IMR-90 (cell line): Measurements from ENCODE around the gene SLC25A30. TPM values are rescaled to one million over a fixed set of nuclear protein-coding genes. Genes with fewer than 3 reads are reported as not detected.

Source experiments
- ATAC-seq: fragments of 200-7000 bp; cut with Tn5 transposase; 2 replicates; pipeline ENCODE4 v1.9.1; 2020; ENCODE audit warnings: low read depth, mild to moderate bottlenecking, moderate library complexity
- BruUV-seq: library from RNA; stranded (reverse); fragments of 400-500 nt; replicated peaks from 2 replicates; lab custom pipeline; 2021; lab: Mats Ljungman, UMichigan
- CTCF ChIA-PET: fragments of 300-600 bp; formaldehyde crosslinking; extraction: SDS; loops from one replicate; lab custom pipeline; 2021; ENCODE audit warnings: antibody characterized with exemption; lab: Yijun Ruan, JAX
- POLR2A ChIA-PET: fragments of 300-600 bp; sonication (Branson Sonifier 250); formaldehyde crosslinking; loops from one replicate; lab custom pipeline; 2022; ENCODE audit warnings: antibody characterized with exemption; ENCODE audit not compliant: unreplicated experiment; lab: Charles Lee
- DNase-seq: peaks from one replicate; pipeline ENCODE4 v3.0.0; 2013
- H2AFZ ChIP-seq: replicated peaks from 2 replicates; pipeline ENCODE3; 2013; ENCODE audit warnings: low read length, mild to moderate bottlenecking; ENCODE audit not compliant: poor library complexity
- H2AK5ac ChIP-seq: 2 replicates; pipeline ENCODE4 v1.6.1; 2013; ENCODE audit warnings: low read depth, low read length, inconsistent platforms
- H2AK9ac ChIP-seq: replicated peaks from 2 replicates; pipeline ENCODE3; 2013; ENCODE audit warnings: mild to moderate bottlenecking, low read depth, low read length, moderate library complexity; ENCODE audit not compliant: poor library complexity
- H2BK120ac ChIP-seq: 2 replicates; pipeline ENCODE4 v1.6.1; 2013; ENCODE audit warnings: low read depth, low read length, inconsistent platforms
- H2BK15ac ChIP-seq: 3 replicates; pipeline ENCODE4 v1.6.1; 2013; ENCODE audit warnings: low read depth, low read length, inconsistent platforms
- H2BK20ac ChIP-seq: 2 replicates; pipeline ENCODE4 v1.6.1; 2013; ENCODE audit warnings: low read depth, mild to moderate bottlenecking, inconsistent platforms, low read length, moderate library complexity
- H2BK5ac ChIP-seq: 2 replicates; pipeline ENCODE4 v1.6.1; 2013; ENCODE audit warnings: mild to moderate bottlenecking, low read depth, low read length, inconsistent platforms; ENCODE audit not compliant: poor library complexity, severe bottlenecking
- H3K14ac ChIP-seq: replicated peaks from 2 replicates; pipeline ENCODE4 v1.6.1; 2013; ENCODE audit warnings: low read depth, low read length, inconsistent platforms
- H3K18ac ChIP-seq: 2 replicates; pipeline ENCODE4 v1.6.1; 2013; ENCODE audit warnings: low read depth, low read length, control low read depth
- H3K23ac ChIP-seq: 2 replicates; pipeline ENCODE4 v1.6.1; 2013; ENCODE audit warnings: low read depth, low read length, inconsistent platforms
- H3K27ac ChIP-seq: 2 replicates; pipeline ENCODE4 v1.5.1; 2013; ENCODE audit warnings: mild to moderate bottlenecking, control low read depth, low read length; ENCODE audit not compliant: insufficient read depth
- H3K27me3 ChIP-seq: 2 replicates; pipeline ENCODE4 v1.6.1; 2013; ENCODE audit warnings: low read length; ENCODE audit not compliant: control insufficient read depth, insufficient read depth
- H3K36me3 ChIP-seq: 2 replicates; pipeline ENCODE4 v1.6.1; 2013; ENCODE audit warnings: low read length, mixed read lengths; ENCODE audit not compliant: control insufficient read depth, insufficient read depth
- H3K4ac ChIP-seq: 2 replicates; pipeline ENCODE4 v1.6.1; 2013; ENCODE audit warnings: low read depth, low read length, inconsistent platforms
- H3K4me1 ChIP-seq: 2 replicates; pipeline ENCODE4 v1.6.1; 2013; ENCODE audit warnings: low read length, mixed read lengths; ENCODE audit not compliant: control insufficient read depth, insufficient read depth
- H3K4me2 ChIP-seq: 2 replicates; pipeline ENCODE4 v1.6.1; 2013; ENCODE audit warnings: low read depth, mild to moderate bottlenecking, control low read depth, low read length, moderate library complexity
- H3K4me3 ChIP-seq: 2 replicates; pipeline ENCODE4 v1.5.1; 2013; ENCODE audit warnings: low read depth, mild to moderate bottlenecking, control low read depth, low read length, moderate library complexity; ENCODE audit not compliant: insufficient read depth
- H3K56ac ChIP-seq: 2 replicates; pipeline ENCODE4 v1.6.1; 2013; ENCODE audit warnings: low read length, inconsistent platforms; ENCODE audit not compliant: insufficient read depth; ENCODE audit errors: extremely low read depth
- H3K79me1 ChIP-seq, 2 experiments: 2 replicates each; pipeline ENCODE4 v1.6.1; 2013; ENCODE audit warnings: low read length in 2 of 2, inconsistent platforms in 1 of 2, low read depth in 1 of 2
- H3K9ac ChIP-seq: 2 replicates; pipeline ENCODE4 v1.6.1; 2013; ENCODE audit warnings: low read depth, low read length, control low read depth
- H3K9me1 ChIP-seq: 2 replicates; pipeline ENCODE4 v1.6.1; 2013; ENCODE audit warnings: low read length, inconsistent platforms; ENCODE audit not compliant: insufficient read depth
- H3K9me3 ChIP-seq: 2 replicates; pipeline ENCODE4 v1.6.1; 2013; ENCODE audit warnings: low read length; ENCODE audit not compliant: control insufficient read depth, insufficient read depth
- H4K20me1 ChIP-seq: 2 replicates; pipeline ENCODE4 v1.6.1; 2013; ENCODE audit warnings: low read length, inconsistent platforms; ENCODE audit not compliant: insufficient read depth
- H4K5ac ChIP-seq: 2 replicates; pipeline ENCODE4 v1.6.1; 2013; ENCODE audit warnings: mild to moderate bottlenecking, low read depth, low read length, control low read depth
- H4K8ac ChIP-seq, 2 experiments: 2 replicates each; pipeline ENCODE4 v1.6.1; 2013; ENCODE audit warnings: low read depth in 2 of 2, low read length in 2 of 2, control low read depth in 1 of 2, inconsistent platforms in 1 of 2
- H4K91ac ChIP-seq: 2 replicates; pipeline ENCODE4 v1.6.1; 2013; ENCODE audit warnings: low read depth, low read length, inconsistent platforms; ENCODE audit not compliant: insufficient read depth
- BHLHE40 ChIP-seq: fragments of 150-350 bp; IDR thresholded peaks from 2 replicates; pipeline ENCODE4 v1.6.1; 2016; ENCODE audit warnings: mild to moderate bottlenecking, low read depth, low read length
- CEBPB ChIP-seq: IDR thresholded peaks from 2 replicates; pipeline ENCODE4 v1.6.1; 2012; ENCODE audit warnings: low read depth, low read length, improper control_type of control experiment
- WGBS, 2 experiments: methylation state at CpG; one replicate each; pipeline versions ENCODE4 v1.1.5 to v1.1.7; 2013; ENCODE audit warnings: missing lambda C conversion rate in 2 of 2; ENCODE audit not compliant: insufficient read length in 1 of 2; ENCODE audit errors: extremely low coverage in 2 of 2; 5-methylcytosine and 5-hydroxymethylcytosine counted together
- dilution Hi-C: fragments of 300-500 bp; cut with HindIII; formaldehyde crosslinking; loops from one replicate; pipeline ENCODE4 v1.14.3; 2018; ENCODE audit warnings: low sequenced_read_pairs; ENCODE audit not compliant: unreplicated experiment
- in situ Hi-C: fragments of 300-500 bp; cut with MboI; formaldehyde crosslinking; loops from 3 replicates; pipeline ENCODE4 v1.14.3; 2019; ENCODE audit warnings: low sequenced_read_pairs, inconsistent platforms, mixed read lengths
- intact Hi-C: fragments of 100-400 bp; cut with micrococcal nuclease; formaldehyde crosslinking; loops from 2 replicates; pipeline ENCODE4 v1.10.0; 2022
- polyA plus RNA-seq, 3 experiments: library from polyadenylated mRNA; depleted of rRNA; stranded (reverse); fragments of >200 nt; gene quantifications; 2 replicates each; pipeline ENCODE4 v1.2.3, GENCODE V29; 2012; ENCODE audit warnings: low replicate concordance in 1 of 3
- total RNA-seq: library from RNA; depleted of rRNA; stranded (reverse); fragments of >200 nt; gene quantifications from 2 replicates; pipeline ENCODE4 v1.2.3, GENCODE V29; 2012

Gene SLC25A30
- total and polyA plus RNA-seq, 2 of the 4 experiments (the other 2 are of a cell fraction), result 9.9 to 19.4 TPM

DNA sequence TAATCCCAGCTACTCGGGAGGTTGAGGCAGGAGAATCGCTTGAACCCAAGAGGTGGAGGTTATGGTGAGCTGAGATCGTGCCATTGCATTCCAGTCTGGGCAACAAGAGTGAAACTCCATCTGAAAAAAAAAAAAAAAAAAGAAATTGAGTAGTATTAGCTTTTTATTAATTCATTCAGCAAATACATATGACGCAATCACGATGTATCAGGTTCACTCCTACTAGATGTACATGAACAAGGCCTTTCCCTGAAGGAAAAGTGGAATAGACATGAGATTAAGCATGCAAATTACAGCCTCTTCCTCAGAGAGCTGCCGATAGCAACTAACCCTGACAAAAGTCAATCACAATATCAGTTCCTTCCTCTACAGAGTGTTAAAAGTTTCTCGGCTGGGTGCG lies 68.0 kb downstream of the SLC25A30 start:
- Histone ChIP-seq H3K4ac (no peak overlapping the region), H4K8ac (no peak overlapping the region), H2BK5ac (no peak overlapping the region), H3K23ac (no peak overlapping the region), H4K5ac (no peak overlapping the region), H3K4me1 (peaks cover 2% of the 10 kb centered on the region; the same call in 1 of the 2 replicates), H4K20me1 (no peaks in the 10 kb centered on the region), H3K4me3 (no peak overlapping the region), H3K36me3 (peaks cover 33% of the 10 kb centered on the region), H3K4me2 (no peak overlapping the region), H3K56ac (no peak overlapping the region), H4K91ac (no peak overlapping the region), H3K9me1 (no peaks in the 10 kb centered on the region), H3K18ac (no peak overlapping the region), H2BK15ac (no peak overlapping the region), H3K9ac (no peak overlapping the region), H2AFZ (no peak overlapping the region), H3K14ac (no peak overlapping the region), H2BK120ac (no peak overlapping the region), H2BK20ac (no peak overlapping the region), H2AK5ac (no peak overlapping the region), H3K27me3 (no peaks in the 10 kb centered on the region), H3K79me1 (peaks cover 19 to 28% of the 10 kb centered on the region in 2 experiments), H2AK9ac (no peak overlapping the region), H3K27ac (no peak overlapping the region), H3K9me3 (no peaks in the 10 kb centered on the region)
- DNase-seq (no peak), ATAC-seq (no peak)
- WGBS, 2 experiments, result no CpG with 5 or more reads among the region's 8 CpGs
- BruUV-seq, result no TSS peak
- ChIA-PET CTCF (no interaction called here), POLR2A (interaction anchor here (0.6 kb wide), 1 partner anchor 64 kb away, joined by 7 read pairs; no protein-coding TSS in a partner anchor)
- TF ChIP-seq BHLHE40 (no peak), CEBPB (peak; percentile 88)
- intact Hi-C loops (no loop called here), dilution Hi-C loops (no loop called here), in situ Hi-C loops (loop anchor here (25.0 kb wide), 1 partner anchor 637 kb away; no protein-coding TSS in a partner anchor)
